HFF-Myc (cell line): ENCODE data around the gene RNF133.
"Not testable (repeated sequence)": the region's sequence is repeated elsewhere in the genome, so short reads cannot be mapped to it uniquely, and the experiment has no call there.

Experiments used
- DNase-seq: peaks from one replicate; pipeline ENCODE4 v3.0.0-alpha.2; 2011; ENCODE audit warnings: low read depth; ENCODE audit errors: extremely low read depth
- H3K4me3 ChIP-seq: replicated peaks from 2 replicates; pipeline ENCODE4 v1.5.1; 2011; ENCODE audit warnings: low read depth, mild to moderate bottlenecking, control low read depth, low read length
- TF ChIP-seq, protein P1 (sequence below): IDR thresholded peaks from 2 replicates; pipeline ENCODE4 v1.5.1; 2012; ENCODE audit warnings: mild to moderate bottlenecking, low read depth, low read length, control low read depth; ENCODE audit errors: missing control alignments

The RNF133 gene

DNA sequence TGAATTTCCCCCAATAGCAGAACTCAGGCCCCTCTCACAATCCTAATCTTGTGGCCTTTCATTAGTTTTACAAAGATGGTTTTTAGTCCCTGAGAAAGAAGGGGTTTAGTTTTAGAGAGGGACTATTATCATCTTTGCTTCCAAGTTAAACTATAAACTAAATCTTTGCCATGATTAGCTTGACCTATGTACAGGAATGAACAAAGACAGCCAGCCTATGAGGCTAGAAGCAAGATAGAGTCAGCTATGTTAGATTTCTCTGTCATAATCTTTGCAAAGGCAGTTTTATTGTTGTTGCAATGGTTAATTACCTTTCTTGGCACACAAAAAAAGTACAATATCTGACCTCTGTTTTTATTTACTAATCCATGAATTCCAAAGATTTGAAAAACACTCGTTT is 19.1 kb downstream of the RNF133 start:
- no peak for DNase-seq
- TF ChIP-seq, protein P1, sequence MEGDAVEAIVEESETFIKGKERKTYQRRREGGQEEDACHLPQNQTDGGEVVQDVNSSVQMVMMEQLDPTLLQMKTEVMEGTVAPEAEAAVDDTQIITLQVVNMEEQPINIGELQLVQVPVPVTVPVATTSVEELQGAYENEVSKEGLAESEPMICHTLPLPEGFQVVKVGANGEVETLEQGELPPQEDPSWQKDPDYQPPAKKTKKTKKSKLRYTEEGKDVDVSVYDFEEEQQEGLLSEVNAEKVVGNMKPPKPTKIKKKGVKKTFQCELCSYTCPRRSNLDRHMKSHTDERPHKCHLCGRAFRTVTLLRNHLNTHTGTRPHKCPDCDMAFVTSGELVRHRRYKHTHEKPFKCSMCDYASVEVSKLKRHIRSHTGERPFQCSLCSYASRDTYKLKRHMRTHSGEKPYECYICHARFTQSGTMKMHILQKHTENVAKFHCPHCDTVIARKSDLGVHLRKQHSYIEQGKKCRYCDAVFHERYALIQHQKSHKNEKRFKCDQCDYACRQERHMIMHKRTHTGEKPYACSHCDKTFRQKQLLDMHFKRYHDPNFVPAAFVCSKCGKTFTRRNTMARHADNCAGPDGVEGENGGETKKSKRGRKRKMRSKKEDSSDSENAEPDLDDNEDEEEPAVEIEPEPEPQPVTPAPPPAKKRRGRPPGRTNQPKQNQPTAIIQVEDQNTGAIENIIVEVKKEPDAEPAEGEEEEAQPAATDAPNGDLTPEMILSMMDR: no peak
- no peak overlapping the region for H3K4me3 ChIP-seq

DNA sequence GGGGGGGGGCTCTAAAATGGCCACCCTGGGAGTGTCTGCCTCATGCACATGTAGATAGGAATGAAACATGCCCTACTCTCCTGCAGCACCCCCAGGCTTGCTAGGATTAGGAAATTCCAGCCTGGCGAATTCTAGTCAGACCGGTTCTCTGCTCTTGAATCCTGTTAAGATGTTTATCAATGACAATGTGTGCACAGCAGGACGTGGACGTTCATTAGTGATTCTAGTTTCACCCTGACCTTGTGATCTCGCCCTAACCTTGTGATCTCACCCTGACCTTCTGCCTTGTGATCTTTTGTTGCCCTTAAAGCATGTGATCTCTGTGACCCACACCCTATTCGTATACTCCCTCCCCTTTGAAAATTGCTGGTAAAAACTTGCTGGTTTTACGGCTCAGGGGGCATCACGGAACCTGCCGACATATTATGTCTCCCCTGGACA is 19.6 kb downstream of the RNF133 start:
- not testable (repeated sequence) for DNase-seq, H3K4me3 ChIP-seq

DNA sequence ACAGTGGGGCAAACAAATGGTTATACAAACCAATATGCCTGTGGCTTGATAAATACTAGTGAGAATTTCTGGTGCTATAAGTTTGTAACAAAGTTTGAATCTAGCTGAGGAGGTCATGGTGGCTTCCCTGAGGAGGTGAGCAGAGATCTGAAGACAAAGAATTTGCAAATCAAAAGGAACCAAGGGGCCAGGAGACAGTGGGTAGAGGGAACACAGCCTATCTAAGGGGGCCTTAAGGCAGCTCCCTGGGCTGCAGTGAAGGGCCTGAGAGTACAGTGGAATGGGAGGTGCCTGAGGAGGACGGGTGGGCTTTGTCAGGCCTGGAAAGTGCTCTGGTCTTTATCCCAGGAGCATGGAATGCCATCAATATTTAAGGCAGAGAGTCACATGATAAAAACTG is 21.8 kb downstream of the RNF133 start:
- TF ChIP-seq, protein P1: no peak

DNA sequence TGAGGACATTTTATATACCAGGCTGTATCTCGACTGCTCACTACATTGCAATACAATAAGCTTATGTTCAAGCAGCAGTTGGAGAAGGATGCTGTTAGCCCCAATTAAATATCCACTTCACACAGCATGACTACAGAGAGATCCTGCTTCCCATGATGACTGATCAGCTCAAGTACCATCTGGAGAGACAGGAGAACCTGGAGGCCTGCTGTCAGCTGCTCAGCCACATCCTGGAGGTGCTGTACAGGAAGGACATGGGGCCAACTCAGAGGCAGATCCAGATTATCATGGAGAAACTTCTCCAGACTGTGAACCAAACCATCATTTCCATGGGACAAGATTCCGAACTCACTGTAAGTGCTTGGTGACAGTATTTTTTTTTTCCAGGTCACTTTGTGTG is 22.5 kb downstream of the RNF133 start:
- DNase-seq: no peak
- no peak overlapping the region for H3K4me3 ChIP-seq
- TF ChIP-seq, protein P1: no peak

More for the DNA sequence above, 21.8 kb downstream of the RNF133 start:
- DNase-seq: no peak
- no peak overlapping the region for H3K4me3 ChIP-seq

DNA sequence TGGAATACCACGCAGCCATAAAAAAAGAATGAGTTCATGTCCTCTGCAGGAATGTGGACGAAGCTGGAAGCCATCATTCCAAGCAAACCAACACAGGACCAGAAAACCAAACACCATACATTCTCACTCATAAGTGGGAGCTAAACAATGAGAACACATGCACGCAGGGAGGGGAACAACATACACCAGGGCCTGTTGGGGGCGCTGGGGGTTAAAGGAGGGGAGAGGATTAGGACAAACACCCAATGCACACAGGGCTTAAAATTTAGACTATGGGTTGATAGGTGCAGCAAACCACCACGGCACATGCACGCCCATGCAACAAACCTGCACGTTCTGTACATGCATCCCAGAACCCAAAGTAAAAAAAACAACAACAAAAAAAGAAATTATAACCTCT is 23.3 kb downstream of the RNF133 start:
- TF ChIP-seq, protein P1: no peak
- no peak overlapping the region for H3K4me3 ChIP-seq
- DNase-seq: no peak

DNA sequence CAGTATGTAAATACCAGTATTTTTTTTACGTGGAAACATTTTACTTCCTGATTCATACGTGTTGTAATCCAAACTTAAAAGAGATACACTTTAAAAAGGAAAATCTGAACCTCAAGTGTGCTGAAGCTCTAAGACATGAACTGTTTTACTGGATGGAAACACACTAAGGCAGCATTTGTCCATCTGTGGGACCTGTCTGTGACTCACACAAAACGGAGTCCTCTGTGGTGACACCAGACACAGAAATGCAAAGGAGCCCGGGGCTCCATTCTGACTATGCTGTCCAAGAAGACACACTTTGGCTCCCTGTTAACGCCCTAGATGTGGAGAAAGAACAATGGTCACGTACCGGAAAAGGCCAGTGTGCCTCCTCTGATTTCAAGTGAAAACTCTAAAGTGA is 23.9 kb downstream of the RNF133 start:
- TF ChIP-seq, protein P1: no peak
- H3K4me3 ChIP-seq: no peak overlapping the region
- DNase-seq: no peak

DNA sequence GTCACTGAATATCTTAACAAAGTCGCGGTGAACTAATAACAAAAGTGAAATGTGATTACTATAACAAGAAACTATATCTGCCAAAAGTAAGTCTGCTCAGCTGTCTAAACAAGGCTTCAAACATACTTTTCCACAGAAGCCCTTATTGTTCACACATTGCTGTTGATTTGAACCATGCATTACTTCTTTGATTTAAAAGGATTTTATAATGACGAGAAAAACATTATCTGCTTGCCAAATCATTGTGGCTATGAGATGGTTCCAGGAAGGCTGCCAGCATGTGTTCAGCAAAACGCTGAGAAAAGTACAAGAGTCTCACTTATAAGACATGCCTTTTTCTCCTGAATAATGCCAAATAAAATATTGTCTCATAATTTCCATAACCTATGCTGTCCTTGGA is 24.4 kb downstream of the RNF133 start:
- no peak for DNase-seq
- H3K4me3 ChIP-seq: no peak overlapping the region

More for the DNA sequence above, 24.4 kb downstream of the RNF133 start:
- TF ChIP-seq, protein P1: no peak
